Ammon's horn (tissue), 1 donor: ENCODE data around the gene TAOK1.

Experiments used
- DNase-seq: peaks from one replicate; pipeline ENCODE4 v3.0.0-alpha.2; 2016; ENCODE audit warnings: low spot score

The TAOK1 gene

DNA sequence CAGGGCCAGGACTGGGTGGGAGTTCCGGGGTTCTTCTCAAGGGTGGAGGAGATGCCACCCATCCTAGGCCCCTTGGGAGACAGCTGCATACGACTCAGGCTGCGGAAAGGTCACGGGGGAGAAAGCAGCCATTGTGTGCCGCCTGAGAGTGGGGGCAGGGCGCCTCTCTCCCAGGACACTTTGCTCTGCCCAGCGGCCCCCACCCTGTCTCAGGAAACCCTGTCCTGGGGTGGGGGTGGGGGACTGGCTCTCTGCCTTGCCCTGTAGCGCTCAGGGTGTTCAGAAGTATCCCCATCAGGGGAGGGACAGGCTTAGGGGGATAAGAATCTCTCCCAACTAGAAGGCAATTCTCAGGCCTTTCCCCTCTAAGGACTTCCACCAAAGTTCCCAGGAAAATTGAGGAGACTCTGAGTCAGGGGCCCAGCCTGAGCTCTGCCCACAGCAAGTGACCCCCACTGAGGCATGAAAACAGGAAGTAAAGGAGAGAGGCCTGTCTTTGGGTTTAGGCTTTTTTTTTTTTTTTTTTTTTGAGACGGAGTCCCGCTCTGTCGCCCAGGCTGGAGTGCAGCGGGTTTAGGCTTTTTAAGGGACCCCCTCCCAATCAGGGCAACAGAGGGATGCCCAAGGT lies 194.4 kb downstream of the TAOK1 start:
- peak; percentile 89 for DNase-seq

DNA sequence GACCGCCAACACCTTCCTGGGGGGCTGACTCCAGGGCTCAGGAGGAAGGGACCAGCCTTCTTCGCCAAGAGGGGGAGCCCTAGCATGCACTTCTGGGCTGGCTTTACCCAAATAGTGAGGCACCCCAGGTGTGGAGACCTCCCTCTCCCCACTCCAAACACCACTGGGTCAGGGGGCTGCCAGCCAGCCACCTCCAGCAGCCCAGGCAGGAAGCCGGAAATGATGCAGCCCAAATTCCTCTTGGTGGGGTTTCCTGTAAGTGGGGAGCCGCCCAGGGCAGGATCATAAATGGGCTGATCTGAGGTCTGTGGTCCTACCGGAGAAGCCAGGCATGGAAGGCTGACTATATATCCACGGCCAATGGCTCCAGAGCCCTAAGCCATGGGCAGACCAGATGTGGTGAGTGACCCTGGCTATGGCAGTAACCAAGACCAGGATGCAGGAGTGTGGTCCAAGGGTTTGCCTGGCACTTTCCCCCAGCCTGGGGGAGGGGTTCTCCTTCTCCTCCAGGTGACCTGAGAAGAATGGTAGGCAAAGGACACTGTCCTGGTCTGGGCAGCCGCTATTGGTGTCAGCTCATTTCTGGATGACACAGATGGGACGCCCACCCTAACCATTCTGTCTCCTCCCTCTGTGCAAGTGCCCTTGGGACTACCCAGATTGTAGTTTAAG lies 195.1 kb downstream of the TAOK1 start:
- DNase-seq = no peak

DNA sequence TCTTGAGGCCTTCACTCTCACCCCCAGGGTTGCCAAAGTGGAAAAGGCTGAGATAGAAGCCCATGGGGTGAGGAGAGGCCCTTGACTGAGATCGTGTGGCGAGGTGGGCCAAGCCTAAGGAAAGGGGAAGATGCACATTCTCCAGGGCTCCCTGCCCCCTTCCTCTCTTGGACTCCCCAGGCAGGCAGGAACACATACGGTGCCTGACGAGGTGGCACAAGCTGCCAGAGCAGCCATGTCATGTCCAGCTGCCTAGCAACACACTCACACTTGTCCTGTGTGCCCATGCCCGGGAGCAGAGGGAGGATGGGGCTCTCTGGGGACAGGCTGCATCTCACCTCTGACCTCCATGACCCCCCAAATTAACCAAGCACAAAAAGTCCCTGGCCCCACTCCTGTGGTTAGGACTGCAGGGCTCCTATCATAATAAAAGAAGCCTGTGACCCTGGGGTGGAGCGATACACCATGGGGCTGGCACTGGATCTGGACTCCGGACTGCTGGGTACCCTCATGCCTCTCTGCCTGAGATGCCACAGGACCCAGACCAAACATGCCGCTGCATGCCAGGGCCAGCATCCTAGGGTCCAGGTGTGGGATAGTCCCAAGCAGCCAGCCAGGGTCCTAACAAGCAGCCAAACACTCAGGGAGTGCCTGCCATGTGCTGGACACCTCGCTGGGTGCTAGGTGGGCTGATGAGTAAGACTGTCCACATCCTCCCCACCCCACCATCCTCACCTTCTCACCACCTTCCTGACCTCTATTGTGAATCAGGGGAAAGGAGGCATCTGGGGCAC lies 196.7 kb downstream of the TAOK1 start:
- DNase-seq = no peak

DNA sequence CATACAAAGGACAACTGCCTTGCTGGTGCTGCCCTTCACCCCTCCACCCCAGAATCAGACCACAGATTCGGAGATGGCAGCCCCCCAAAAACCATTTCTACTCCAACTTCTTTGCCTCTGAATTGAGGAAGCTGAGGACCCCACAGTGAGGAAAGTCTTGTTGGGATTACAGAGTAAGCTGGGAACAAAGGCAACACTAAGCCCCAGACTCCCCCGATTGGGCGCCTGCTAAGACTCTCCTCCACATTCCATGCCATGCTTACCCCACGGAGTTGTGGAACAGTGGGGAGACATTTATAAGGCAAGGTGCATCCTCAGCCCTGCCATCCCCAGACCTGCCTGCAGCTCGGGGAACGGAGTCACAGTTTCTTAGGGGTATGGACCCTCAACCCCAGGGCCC lies 197.4 kb downstream of the TAOK1 start:
- no peak for DNase-seq

DNA sequence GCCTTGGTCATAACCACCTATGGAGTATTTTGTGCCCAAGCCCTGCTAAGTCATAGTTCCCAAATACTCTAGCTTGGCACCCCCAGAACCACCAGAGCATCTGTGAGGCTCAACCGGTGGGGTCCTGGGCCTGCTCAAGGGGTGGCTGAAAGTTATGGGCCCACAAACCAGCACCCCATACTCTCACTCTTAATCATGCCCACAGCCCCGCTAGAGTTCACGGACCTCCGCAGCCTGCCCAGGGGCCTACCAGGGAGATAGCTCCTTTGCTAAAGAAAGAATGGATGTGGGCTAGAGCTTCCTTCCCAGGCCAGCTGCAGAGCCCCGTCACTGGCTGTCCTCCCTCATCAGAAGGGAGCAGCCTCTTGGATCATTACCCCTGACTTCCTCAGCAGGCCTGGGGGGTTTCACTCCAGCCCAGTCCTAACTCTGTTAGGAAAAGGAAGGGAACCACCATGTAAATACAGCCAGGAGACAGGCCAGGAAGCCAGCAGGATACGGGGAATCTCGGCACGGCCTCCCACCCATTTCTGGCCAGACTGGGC lies 197.9 kb downstream of the TAOK1 start:
- no peak for DNase-seq

DNA sequence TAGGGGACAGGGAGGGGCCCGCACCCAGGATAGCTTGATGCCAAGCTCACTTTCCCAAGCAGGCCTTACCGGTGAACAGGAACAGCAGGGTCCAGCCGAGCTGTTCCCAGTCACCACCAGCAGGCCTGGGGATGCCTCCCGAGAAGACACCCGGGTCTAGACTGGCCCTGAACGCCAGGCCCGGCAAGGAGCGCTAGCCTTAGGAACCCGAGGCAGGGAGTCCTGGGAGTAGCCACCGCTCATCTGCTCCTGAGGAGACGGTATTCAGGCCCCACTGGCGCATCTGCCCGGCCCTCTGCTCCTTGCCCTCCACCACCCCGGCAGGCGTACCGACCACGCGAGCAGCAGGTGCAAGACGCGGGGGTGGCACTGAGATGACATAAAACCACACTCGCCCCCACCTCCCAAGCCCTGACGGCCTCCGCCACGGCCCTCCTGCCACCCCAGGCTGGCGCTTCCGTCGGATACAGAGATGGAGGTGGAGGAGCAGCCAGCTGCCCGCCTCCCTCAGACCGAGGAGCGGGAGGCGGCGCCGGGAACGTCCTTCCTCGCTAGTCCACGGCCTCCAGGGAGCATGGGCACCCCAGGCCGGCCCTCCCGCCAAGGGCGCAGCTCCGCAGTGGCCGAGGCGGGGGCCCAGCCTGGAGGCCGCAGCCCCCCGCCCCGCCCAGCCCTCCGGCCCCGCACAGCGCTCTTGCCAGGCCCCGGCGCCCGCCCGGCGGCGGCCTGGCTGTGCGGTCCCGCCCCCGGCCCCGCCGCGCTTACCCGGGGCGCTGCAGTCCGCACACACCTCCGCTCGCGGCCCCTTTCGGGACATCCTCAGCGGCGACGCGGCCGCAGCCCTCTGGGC lies 198.6 kb downstream of the TAOK1 start:
- DNase-seq = no peak

DNA sequence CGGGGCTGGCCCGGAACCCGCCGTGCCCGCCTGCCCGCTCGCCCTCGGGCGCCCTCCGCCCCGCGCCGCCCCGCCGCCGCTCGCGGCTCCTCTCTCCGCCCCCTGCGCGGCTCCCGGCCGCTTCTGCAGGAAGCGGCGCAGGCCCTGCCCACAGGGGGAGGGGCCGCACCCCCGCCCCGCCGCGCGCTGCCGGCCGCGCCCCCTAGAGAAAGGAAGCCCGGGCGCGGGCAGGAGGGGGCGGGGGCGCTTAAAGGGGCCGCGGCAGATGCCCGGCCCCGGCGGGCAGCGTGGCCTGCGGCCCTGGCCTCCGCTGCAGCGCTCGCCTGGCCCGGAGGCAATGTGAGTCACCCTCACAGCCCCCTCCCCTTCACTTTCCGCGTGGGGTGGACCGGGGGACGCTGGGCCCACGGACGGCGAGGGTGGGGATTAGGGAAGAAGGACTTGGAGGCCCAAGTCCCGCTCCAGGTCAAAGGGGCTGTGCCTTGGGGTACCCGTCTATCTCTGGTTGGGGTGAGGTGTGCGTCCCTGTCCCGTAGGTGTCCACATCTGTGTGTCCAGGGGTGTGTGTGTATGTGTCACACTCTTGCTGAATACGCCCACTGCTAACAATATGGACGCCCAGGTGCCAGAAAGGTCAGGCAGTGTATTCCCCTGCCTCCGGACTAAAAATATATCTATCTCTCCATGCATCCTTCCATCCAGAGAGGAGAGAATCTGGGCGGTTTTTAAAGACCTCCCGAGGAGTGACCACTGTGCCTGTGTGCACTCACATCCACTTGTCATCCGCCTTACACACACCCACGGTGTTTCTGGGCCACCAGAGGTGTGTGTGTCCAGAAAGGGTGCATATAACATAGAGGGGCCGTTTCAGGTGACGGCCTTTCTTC lies 199.6 kb downstream of the TAOK1 start, which contains the start of gene GIT1:
Gene GIT1 (minus strand): TSS at position 125 of the 887 bp plus-strand sequence. CDS start 270 bp downstream, outside the sequence.
- DNase-seq = peak; percentile 89

DNA sequence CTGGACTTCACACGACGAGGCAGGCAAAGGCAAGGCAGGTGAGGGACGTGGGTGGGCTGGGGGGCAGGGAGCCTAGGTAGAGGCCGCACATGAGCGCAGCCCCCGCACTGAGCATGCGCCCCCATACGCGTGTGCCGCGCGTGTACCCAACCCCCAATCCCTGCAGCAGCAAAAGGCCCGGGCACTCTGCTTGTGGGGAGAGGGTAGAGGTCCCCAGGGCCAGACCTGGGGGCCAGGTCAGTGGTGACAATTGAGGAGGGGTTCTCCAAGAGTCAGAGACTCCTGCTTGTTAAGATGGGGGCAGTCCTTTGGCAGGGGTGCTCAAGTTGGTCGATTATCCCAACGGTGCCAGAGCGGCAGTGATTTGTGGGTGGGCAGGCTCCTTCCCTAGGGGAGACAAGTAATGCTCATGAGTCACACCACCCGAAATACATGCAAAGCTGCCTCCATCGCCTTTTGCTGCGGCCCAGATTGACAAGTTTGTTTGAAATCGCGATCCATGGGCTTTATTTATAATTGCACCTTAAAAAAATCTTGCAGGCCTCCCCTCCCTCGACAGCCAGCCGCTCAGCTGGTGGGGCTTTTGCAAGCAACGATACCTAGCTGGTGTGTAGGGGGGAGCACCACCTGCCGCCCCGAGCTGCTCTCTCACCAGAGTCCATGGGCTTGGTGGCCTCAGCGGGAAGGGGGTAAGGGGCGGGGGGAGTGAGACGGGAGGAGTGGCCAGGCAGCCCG lies 200.4 kb downstream of the TAOK1 start:
- peak; percentile 64 for DNase-seq

DNA sequence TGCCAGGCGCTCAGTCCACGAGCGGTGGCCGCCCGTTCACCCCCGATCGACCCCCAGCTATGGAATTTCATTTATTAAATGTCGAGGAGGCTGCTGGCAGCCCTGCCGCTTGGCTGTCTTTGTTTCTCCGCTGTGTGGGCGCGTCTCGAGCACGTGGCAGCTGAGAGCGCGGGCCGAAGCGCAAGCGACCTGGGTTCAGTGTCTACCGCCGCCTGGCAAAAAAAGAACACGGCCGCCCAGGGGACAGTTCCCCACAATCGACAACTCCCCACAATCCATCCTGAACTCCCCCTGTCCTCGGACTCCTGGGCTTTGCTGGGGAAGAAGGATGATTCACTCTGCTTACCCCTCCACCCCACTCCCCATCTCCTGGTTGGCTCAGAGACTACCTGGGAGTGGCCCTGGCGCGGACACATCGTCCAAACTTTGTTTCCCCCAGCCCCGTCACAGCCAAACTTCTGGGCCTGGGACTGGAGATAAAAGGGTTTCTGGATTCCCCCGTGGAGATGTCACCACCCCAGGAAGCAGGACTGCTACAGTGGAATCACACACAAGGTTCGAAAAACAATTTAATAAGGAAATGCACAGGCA lies 201.1 kb downstream of the TAOK1 start:
- no peak for DNase-seq

DNA sequence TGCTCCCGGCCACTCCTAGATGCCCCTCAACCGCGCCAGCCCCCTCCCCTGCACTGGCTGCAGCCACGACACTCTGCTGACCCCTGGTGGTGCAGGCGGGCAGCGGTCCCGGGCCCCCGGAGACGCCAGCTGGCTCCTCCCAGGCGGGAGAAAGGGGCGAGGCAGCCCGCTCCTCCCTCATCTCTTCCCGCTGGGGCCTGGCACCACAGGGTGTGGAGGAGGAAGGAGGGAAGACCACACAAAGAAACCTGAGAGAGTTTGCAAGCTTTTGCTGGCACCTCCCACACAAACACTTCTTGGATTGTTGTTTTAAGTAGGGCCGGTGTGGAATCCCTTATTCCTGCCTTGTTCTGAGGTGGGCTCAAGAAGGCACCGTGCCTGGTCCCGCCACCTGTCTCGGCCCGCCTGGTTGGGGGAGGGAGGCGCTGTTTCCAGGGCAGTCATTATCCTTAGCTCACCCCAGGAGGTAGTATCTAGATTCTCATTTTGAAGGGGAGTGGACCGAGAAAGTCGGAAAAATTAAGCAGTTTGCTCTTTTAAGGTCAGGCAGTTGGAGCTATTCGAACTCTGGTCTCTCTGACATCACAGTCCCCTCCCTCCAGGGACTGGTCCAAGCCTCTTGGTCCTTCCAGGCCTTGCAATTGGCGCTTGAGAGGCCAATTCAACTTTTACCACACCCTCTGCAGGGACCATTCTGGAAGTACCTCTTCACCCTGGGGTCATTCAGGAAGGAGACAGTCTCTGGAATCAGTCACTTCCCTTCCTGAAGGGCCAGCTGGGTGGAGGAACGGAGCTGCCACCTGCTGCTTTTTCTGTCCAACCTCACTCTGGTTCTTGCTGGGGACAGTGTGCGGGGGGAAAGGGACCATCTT lies 201.8 kb downstream of the TAOK1 start:
- DNase-seq = peak; percentile 91

DNA sequence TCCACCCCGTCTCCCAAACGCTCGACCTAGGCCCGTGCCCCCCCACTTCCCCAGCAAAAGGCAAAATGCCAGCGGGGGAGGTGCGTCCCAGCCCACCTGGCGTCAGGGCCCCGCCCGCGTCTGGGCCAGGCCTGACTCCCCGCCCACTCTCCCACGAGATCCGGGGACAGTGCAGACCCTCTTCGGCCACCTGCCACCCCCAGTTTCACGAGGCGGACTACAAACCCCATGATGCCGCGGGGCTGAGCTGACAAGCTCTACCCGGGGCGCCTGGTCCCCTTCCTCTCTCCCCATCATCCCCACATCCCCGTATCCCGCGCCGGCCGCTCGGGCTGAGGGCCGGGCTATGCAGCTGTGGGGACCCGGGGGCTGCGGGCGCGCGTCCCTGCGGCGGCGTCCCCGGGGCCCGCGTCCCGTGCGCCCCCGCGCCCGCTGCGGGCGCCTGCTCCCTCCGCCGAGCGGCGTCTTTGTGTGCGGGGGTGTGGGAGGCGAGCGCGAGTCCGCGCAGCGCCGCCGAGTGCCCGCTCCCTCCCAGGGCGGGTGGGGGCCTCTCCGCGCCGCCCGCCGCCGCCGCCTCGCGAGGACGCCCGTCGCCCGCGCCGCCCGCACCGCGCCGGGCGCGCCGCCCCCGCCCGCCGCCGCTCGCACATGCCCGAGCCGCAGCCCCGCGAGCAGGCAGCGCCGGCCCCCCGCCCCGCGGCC lies 202.8 kb downstream of the TAOK1 start, which contains the start of gene ANKRD13B:
Gene ANKRD13B (plus strand): TSS at position 283 of the 702 bp plus-strand sequence. CDS start 490 bp downstream, outside the sequence.
- peak; percentile 81 for DNase-seq

DNA sequence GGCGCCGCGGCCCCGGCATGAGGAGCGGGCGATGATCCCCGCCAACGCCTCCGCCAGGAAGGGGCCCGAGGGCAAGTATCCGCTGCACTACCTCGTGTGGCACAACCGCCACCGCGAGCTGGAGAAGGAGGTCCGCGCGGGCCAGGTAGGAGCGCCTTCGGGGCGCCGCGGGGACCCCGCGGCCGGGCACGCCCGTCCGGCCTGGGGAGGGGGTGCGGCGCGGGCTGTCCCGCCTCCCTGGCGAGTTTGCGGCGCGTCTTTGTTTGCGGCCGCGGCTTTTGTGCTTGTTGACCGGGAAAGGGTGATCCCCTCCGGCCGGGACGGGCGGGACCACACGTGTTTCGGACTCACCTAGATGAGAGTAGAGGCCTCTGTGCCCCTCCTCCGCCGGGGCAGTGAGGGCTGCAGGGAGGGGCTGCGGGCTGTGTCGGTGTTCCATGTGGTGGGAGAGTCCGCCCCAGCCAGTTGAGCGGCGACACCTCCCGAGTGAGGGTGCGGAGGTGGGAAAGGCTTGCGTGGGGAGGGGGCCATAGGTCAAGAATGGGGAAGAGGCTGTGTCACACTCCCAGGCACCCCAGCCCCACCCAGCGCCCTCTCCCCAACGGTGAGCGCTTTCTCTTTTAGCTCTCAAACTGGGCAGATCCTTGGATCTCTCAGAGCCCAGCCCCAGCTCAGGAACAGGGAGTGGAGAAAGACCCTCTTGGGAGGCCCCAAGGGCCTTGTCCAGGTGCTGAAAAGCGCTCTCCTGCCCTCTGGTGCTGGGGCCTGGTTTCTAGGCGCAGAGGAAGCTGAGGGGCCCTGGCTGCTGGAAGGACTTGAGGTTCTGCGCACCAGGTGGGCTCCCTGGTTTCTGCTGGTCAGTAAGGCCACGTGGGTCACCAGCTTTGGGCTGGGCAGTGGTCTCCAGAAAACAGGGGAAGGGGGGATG lies 203.7 kb downstream of the TAOK1 start:
- no peak for DNase-seq

DNA sequence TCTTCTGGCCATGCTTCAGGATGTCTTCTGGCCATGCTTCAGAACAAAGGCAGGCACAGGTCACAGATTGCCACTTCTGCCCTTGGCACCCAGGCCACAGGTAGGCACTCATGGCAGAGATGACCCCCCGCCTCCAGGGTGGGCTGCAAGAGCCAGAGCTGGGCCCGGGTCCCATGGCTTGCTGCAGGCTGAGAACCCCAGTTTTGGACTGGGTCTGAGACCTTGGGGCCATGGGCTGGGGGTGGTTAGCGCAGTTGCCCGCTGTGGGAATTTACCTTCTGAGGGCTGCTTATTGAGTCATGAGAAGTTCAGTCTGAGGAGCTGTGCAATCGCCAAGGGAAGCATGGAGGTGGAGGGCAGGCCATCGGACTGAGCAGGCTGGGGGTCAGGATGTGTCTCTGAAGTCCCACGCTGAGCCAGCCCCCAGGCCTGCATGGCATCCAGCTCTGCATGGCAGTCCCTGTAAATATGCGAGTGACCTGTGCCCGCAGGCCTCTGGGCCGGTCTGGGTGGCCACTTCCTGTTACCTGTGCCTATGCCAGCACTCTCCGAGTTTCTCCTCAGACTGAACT lies 204.4 kb downstream of the TAOK1 start:
- no peak for DNase-seq

DNA sequence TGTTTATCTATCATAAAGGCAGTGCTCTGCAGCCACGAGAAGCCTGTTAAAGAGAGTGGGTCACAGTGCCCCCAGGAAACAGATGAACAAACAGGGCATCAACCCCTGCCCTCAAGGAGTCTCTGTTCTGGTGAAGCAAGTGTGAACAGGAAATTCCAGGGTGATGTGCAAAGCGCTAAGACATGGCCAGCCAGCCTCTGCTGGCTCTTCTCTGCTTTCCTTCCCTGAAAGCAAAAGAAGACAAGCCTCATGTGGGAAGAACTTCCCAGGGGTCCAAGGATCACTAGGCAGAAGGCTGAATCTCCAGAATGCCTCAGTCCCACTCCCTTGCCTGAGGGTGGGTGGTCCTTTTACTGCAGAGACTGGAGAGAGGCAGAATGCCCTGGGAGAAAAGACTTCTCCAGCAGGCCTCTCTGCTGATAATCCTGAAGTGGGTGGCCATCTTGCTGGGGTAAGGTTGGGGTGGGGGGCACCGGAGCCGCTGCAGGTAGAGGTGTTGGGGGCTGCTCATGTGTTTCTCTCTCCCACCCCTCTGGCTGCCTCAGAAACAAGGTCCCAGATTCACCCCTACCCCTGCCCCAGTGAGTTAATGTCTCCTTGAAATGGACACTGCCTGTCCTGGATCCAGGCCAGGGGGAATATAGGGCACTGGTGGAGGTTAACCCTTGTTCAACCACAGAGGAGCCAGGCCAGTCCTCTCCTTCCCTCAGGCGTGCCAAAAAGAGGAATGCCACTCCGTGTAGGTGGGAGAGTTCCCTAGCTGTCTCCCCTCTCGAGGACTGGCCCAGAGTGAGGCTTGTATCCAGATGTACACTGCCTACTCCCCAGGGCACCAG lies 205.2 kb downstream of the TAOK1 start:
- no peak for DNase-seq
